Neural progenitor cell (in vitro differentiated cells): Measurements from ENCODE around the gene PDZD4.

Source experiments
- CTCF ChIP-seq: fragments of 200-600 bp; sonication (generic); IDR thresholded peaks from 2 replicates; pipeline ENCODE4 v1.5.1; 2017; ENCODE audit warnings: antibody characterized with exemption, mild to moderate bottlenecking
- EZH2 ChIP-seq: fragments of 200-600 bp; sonication (generic); IDR thresholded peaks from 2 replicates; pipeline ENCODE4 v1.6.1; 2017; ENCODE audit warnings: antibody characterized with exemption, mild to moderate bottlenecking, moderate library complexity

GRCh38 chrX:153836921-153837320 lies 6.6 kb upstream of the PDZD4 start:
- no peak for TF ChIP-seq EZH2
- no peak for TF ChIP-seq CTCF
